Activated CD4-positive, CD25-positive, alpha-beta regulatory T cell treated with anti-CD3 and anti-CD28 coated beads, Interleukin-2, amount 50 U/mL, for 72 hours (primary cell): ENCODE results near the gene KRTAP10-12.
"Not testable (repeated sequence)": the region's sequence is repeated elsewhere in the genome, so short reads cannot be mapped to it uniquely, and the experiment has no call there.

Source experiments
- DNase-seq: peaks from one replicate; pipeline ENCODE4 v3.0.0; 2021

Gene KRTAP10-12

GRCh38 chr21:44697172-44697810, at the start of gene KRTAP10-12:
Gene KRTAP10-12 (plus strand): TSS chr21:44697172. CDS start chr21:44697202, 30 bp downstream.
- not testable (repeated sequence) for DNase-seq

GRCh38 chr21:44647222-44647552, 49.8 kb upstream of the KRTAP10-12 start:
- DNase-seq, result no peak

GRCh38 chr21:44648557-44649311, 48.2 kb upstream of the KRTAP10-12 start:
- DNase-seq, result no peak

- DNase-seq, result no peak
Observed at GRCh38 chr21:44649521-44650100, 47.4 kb upstream of the KRTAP10-12 start.

GRCh38 chr21:44650265-44650972, 46.6 kb upstream of the KRTAP10-12 start:
- no peak for DNase-seq

- no peak for DNase-seq
Observed at GRCh38 chr21:44650973-44651675, 45.8 kb upstream of the KRTAP10-12 start.

GRCh38 chr21:44653123-44653522, 43.8 kb upstream of the KRTAP10-12 start:
- no peak for DNase-seq

GRCh38 chr21:44653656-44654575, 43.1 kb upstream of the KRTAP10-12 start:
- no peak for DNase-seq

- DNase-seq, result no peak
Observed at GRCh38 chr21:44654576-44655175, 42.3 kb upstream of the KRTAP10-12 start, which contains the start of gene KRTAP12-4. Gene KRTAP12-4 (minus strand): TSS chr21:44654659. CDS start chr21:44654614, 45 bp downstream.

GRCh38 chr21:44656868-44657267, 40.1 kb upstream of the KRTAP10-12 start:
- DNase-seq, result no peak

- no peak for DNase-seq
Observed at GRCh38 chr21:44657635-44658540, 39.1 kb upstream of the KRTAP10-12 start, which contains the start of gene KRTAP12-3. Gene KRTAP12-3 (plus strand): TSS chr21:44657932. CDS start chr21:44657980, 48 bp downstream.

GRCh38 chr21:44658541-44658910, 38.4 kb upstream of the KRTAP10-12 start:
- no peak for DNase-seq

- DNase-seq, result no peak
Observed at GRCh38 chr21:44658913-44659595, 37.9 kb upstream of the KRTAP10-12 start.

GRCh38 chr21:44661567-44661966, 35.4 kb upstream of the KRTAP10-12 start:
- DNase-seq, result not testable (repeated sequence)

GRCh38 chr21:44664691-44665090, 32.3 kb upstream of the KRTAP10-12 start:
- no peak for DNase-seq

- no peak for DNase-seq
Observed at GRCh38 chr21:44666401-44667320, 30.3 kb upstream of the KRTAP10-12 start, which contains the start of gene KRTAP12-2. Gene KRTAP12-2 (minus strand): TSS chr21:44666927. CDS start chr21:44666886, 41 bp downstream.

- DNase-seq, result no peak
Observed at GRCh38 chr21:44667612-44668011, 29.4 kb upstream of the KRTAP10-12 start.
